GM15510 (cell line): Measurements from ENCODE around the gene RPTOR.

Experiments
- POLR2A ChIP-seq: IDR thresholded peaks from 3 replicates; pipeline ENCODE4 v1.6.1; 2011; ENCODE audit warnings: borderline replicate concordance; ENCODE audit not compliant: insufficient read length; ENCODE audit errors: extremely low read depth

The RPTOR gene

DNA sequence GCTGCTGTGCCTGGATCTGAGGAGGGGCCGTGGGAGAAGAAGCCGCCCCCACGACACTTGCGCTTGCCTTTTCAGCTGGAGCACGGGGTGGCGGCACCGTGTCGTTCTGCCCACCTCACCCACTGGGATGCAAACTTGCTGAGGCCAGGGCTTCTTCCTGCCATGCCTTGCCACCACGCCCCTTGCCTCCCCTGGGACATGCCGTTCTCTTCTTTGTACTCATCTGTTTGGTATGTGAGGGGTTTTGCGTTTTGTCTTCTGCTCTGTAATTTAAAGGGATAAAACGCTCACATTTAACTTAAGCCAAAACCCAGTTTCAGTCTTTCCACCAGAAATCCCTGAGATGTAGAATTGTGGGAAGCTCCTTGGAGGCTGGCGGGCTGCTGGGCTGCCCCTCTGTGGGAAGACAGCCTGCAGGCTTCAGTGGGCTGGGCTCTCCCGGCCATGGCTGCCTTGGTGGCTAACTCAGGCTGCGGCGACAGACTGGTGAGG is 180.2 kb downstream of the RPTOR start:
- no peak for TF ChIP-seq POLR2A

DNA sequence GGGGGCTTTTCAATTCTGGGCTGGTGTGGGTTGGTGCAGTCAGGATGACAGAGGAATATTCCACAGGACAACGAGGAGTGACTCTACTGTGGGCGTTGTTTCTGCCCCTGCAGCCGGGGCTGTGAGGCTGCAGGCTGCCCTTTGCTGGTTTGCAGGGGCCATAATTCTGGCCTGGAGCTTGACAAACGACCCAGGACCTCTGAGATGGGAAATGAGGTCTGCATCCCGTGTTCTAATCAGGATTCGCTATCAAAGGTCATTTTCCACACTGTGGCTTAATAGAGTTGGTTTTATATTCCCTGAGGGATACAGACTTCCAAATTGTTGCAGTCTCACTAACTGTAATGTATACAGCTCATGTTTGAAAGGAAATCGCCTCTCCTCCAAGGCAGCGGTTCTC is 180.9 kb downstream of the RPTOR start:
- TF ChIP-seq POLR2A, result no peak

DNA sequence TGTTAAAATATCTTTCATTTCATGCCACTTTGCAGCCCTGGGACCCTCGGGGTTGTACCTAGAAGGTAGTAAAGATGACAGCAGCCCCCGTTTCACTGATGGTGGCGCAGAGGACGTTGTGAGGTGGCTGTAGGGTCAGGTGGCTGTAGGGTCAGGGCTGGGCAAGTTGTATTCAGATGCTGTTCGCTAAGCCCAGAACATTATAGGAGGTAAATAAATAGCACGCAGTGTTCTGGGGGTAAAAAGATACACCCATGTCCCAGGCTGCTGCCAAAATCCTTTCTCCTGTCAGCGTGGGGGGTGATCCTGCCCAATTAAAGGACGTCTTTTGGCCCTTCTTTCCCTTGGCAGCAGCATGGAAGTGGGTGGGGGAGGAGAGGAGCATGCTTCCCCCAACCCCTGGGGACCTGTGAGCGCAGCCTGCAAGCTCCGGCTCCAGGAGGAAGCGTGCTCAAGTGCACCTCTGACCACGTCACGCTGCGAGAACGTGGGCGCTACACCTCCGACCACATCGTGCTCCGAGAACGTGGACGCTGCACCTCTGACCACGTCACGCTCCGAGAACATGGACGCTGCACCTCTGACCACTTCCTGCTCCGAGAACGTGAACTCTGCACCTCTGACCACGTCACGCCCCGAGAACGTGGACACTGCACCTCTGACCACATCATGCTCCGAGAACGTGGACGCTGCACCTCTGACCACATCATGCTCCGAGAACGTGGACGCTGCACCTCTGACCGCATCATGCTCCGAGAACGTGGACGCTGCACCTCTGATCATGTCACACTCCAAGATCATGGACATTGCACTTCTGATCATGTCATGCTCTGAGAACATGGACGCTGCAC is 182.1 kb downstream of the RPTOR start:
- no peak for TF ChIP-seq POLR2A

DNA sequence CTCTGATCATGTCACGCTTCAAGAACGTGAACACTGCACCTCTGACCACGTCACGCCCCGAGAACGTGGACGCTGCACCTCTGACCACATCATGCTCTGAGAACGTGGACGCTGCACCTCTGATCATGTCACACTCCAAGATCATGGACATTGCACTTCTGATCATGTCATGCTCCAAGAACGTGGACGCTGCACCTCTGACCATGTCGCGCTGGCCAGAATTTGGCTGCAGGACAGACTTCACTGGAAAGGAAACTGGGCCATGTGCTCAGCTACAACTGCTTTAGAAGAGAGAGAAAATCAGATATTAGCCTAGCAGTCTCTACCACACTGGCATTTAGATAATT is 182.7 kb downstream of the RPTOR start:
- TF ChIP-seq POLR2A, result no peak

DNA sequence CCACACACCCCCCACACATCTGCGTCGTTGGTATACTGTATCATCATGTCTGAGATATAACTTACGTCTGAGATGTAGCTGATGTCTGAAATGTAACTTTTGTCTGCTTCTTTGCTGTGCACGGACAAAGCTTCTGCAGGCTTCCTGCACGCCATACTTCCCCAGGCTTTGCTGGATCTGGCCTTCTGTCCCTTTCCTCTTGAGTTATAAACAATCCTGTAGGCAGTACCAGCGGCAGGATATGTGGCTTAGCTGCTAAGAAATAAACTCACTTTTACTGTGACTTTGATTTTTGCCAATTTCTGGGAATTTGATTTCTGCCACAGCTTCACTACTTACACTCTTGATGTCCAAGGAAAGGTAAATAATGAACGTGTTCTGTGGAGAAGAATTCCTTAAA is 184.4 kb downstream of the RPTOR start:
- TF ChIP-seq POLR2A, result no peak

DNA sequence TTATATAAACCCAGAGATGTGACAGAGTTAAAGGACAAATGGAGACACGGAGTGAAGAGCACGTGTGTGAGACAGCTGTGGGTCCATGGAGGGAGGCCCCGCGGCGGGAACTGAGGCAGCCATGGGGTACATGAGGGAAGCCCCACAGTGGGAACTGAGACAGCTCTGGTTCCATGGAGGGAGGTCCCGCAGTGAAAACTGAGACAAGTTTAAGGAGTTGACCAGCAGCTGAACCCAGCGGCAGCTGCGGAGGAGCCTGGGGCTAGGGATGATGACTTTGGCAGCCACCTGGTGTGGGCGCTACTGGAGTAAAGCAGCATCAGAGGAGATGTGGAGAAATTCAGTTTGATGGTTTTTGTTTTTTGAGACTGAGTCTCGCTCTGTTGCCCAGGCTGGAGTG is 185.1 kb downstream of the RPTOR start:
- TF ChIP-seq POLR2A, result no peak

DNA sequence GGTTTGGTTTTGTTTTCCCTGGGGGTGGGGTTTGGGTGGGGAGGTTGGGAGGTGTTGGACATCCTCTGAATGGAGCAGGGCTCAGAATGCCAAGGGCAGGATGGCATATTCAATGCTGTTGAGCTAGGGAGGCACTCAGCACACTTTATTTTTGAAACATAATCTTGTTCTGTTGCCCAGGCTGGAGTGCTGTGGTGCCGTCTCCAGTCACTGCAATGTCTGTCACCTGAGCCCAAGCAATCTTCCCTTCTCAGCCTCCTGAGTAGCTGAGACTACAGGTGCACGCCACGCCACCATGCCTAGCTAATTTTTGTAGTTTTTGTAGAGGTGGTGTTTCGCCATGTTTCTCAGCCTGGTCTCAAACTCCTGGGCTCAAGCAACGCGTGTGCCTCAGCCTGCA is 186.1 kb downstream of the RPTOR start:
- TF ChIP-seq POLR2A, result no peak

DNA sequence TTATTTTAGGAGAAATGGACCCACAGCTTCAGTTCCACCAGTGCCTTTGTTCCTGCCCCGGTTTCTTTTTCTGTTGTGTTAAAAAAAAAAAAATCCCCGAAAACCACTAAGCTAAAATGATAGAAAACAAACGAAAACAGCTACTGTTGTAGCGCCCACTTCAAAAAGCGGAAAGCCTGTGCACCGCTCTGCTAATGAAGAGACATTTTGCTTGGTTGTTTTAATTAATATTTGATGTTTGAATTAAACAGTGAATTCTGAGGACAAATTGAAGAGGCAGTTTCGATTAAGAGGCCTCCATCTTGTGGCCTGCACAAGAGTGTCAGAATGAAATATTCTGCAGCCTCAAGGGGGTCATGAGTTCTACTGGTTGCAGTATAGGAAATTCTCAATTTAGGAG is 186.7 kb downstream of the RPTOR start:
- TF ChIP-seq POLR2A, result no peak

DNA sequence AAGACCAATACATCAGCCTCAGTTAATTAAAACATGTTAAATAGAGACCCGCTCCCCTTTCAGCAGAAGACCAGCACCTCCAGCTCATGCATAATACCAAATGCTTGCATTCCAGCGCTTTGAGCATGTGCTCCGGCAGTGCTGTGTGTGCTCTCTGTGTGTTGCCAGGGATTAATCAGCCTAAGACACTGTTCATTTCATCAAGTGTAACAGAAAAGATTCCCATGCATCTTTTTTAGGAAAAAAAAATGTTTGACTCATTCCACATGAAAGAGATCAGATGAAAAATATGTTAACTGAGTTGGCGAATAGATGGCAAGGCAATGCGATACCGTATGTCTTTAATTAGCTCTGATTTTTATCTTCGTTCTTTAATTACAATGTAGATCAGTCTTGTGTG is 187.6 kb downstream of the RPTOR start:
- TF ChIP-seq POLR2A, result no peak

DNA sequence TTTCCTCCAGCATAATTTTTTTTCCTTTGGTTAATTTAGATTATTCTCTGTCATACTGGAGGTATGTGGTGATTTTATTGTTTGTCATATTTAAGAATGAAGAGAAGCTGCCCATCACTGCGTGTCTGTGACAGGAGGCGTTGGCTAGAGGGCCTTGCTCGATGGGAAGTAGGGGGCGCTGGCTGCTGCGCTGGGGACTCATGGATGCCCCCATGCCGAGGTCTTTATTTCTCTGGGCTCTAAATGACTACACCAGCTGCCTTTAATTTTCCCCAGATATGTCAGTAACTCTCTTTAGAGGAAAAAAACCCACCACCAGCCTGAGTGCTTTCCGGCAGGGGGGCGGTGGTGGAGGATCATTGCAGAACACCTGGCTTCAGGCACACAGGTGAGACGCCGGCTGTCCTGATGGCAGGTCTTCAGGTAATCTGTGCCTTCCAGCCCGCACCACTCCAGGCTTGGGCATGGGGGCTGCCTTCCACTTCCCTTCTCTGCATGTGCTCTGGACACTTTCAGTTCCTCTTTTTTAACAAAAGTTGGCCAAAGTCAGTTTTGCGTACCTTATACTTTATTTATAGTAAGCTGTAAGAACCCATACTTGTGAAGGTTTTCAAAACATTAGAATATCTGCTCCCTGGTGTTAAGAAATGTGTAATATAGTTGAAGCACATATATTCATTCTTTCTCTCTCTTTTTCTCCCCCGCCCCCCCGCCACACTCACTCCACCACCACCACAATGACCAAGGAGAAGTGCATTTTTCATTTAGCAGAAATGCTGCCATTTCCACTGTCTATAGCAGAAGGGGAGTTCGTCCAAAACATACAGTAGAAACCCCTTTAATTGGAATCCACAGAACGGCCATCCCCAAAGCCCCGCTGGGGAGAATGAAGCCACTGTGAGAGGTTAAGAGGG is 192.7 kb downstream of the RPTOR start:
- TF ChIP-seq POLR2A, result peak; percentile 12

DNA sequence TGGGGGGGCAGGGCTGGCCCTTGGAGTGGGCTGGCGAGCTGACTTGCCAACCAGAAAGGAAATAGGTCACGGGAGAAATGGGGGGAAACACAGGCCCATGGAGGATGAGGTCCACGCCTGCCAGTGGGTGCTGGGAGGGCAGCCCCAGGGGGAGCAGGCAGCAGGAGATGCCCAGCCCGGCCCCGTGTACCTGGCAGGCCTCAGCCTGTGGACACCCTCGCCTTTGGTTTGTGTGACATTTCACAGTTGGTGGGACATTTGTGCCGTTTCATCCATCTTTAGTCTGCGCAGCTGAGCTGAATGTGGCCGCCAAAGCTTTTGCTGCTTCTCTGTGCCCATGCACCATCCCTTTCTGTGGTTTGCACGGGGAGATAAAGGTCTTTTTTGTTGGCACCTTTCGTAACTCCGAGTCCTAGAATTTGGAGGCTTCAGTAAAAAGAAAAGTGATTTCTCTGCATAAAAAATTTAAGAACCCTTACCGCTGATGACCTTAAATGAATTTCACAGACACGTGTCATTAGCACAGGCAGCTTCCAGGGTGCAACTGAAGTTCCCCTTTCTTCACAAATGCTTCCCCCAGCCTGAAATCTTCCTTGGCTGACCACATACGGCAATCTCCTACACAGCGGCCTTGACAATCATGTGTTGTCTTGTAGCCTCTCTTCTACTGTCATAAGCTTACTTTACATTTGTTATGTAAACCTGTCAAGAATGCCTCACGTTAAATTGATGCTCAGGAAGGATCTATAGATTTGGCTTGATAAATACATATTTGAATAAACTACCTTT is 193.6 kb downstream of the RPTOR start:
- no peak for TF ChIP-seq POLR2A

DNA sequence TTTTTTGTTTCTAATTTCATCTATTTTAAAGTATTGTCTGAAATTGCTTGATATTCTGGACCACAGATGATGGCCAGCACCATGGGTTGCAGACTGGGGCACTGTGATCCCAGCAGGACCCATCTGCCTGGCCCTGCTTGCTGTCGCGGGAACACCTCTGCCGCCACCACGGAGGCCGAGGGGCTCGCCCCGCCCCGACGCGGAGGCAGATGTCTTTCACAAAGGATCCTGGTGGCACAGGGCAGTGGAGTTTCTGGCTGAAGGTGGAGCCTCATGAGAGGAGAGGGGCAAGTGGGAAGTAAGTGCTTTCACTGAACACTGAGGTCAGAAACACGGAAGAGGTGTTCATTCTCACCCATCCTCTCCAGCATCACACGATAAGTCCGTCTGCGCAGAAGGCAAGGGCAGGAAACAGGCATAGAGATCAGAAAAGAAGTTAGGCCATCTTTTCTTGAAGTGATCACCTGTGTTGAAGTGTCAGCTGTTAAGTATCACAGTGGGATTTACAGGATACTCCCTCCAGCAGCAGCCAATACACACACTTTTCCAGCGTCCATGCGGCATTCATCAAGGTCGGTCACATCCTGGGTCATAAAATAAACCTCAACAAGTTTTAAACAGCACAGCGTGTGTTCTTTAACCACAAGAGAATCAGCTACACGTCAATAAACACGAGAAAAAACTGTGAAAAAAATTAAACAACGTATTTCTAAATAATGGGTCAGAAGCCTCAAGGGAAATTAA is 194.5 kb downstream of the RPTOR start:
- no peak for TF ChIP-seq POLR2A

DNA sequence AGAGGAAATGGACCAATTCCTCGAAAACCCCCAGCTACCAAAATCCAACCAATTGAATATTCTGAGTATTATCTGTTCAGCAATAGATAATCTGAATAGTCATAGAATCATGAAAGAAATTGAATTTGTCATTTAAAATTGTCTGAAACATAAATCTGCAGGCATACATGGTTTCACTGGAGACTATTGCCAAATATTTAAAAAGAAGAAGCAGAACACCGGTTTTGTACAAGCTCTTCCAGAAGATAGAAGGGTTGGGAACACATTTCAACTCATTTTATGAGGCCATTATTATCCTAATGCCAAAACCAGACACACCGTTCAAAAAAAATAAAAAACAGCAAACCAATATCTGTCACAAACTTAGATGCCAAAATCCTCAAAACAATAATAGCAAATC is 195.5 kb downstream of the RPTOR start:
- TF ChIP-seq POLR2A, result no peak

DNA sequence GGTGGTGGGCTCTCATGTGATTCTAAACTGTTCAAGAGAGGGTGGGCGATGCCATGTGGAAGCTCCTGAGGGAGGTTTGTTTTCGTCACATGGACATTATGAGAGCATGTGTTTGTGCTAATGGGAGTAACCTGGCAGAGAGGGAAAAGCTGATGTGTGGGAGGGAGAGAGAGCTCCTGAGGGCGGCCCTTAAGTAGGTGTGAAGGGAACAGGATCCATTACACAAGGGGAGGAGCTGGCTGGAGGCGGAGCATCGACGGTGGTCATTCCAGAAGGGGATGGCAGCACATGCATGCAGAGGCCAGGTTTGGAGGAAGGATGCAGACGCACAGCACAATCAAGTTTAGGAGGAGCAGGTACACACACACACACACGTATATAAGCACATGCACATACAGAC is 197.5 kb downstream of the RPTOR start:
- TF ChIP-seq POLR2A, result no peak
